ENCODE measurements around the gene JAM3. TPM values are rescaled to one million over a fixed set of nuclear protein-coding genes. Genes with fewer than 3 reads are reported as not detected.

JAM3 gene
- total and polyA plus RNA-seq, 10 of the 15 experiments (the other 5 are each of a cell fraction or from before 2014, with no cell fraction given): 0.04 to 1.1 (median 0.32) TPM; not detected in 1

- TF ChIP-seq, protein P1, sequence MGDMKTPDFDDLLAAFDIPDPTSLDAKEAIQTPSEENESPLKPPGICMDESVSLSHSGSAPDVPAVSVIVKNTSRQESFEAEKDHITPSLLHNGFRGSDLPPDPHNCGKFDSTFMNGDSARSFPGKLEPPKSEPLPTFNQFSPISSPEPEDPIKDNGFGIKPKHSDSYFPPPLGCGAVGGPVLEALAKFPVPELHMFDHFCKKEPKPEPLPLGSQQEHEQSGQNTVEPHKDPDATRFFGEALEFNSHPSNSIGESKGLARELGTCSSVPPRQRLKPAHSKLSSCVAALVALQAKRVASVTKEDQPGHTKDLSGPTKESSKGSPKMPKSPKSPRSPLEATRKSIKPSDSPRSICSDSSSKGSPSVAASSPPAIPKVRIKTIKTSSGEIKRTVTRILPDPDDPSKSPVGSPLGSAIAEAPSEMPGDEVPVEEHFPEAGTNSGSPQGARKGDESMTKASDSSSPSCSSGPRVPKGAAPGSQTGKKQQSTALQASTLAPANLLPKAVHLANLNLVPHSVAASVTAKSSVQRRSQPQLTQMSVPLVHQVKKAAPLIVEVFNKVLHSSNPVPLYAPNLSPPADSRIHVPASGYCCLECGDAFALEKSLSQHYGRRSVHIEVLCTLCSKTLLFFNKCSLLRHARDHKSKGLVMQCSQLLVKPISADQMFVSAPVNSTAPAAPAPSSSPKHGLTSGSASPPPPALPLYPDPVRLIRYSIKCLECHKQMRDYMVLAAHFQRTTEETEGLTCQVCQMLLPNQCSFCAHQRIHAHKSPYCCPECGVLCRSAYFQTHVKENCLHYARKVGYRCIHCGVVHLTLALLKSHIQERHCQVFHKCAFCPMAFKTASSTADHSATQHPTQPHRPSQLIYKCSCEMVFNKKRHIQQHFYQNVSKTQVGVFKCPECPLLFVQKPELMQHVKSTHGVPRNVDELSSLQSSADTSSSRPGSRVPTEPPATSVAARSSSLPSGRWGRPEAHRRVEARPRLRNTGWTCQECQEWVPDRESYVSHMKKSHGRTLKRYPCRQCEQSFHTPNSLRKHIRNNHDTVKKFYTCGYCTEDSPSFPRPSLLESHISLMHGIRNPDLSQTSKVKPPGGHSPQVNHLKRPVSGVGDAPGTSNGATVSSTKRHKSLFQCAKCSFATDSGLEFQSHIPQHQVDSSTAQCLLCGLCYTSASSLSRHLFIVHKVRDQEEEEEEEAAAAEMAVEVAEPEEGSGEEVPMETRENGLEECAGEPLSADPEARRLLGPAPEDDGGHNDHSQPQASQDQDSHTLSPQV (IDR thresholded peaks at IDR 0.05): no peak
- TF ChIP-seq SPI1 (IDR thresholded peaks at IDR 0.05; ENCODE audit: borderline replicate concordance, insufficient read depth, low read depth, low read length) (no peak), IKZF2 (IDR thresholded peaks at IDR 0.05) (no peak), ZNF217 (IDR thresholded peaks at IDR 0.05) (no peak), EED (IDR thresholded peaks at IDR 0.05; ENCODE audit: low read depth) (no peak), DPF2 (IDR thresholded peaks at IDR 0.05) (no peak), GATAD2B (conservative IDR thresholded peaks at IDR 0.05; ENCODE audit: low read depth) (no peak), BCL11A (IDR thresholded peaks at IDR 0.05; ENCODE audit: low read depth, low read length) (no peak)
Observed at GRCh38 chr11:134200688-134201087, 131.8 kb downstream of the JAM3 start (continued).

Other genes with a start within 250 kb of the JAM3 start
- not detected in 2 replicates for gene SPATA19, start 223.6 kb upstream of the JAM3 start, total RNA-seq (2014; rRNA removed)
- not detected in 2 replicates for gene SPATA19, start 223.6 kb upstream of the JAM3 start, total RNA-seq (2014; rRNA removed; fragmentation: Illumina TruSeq; extraction: Trizol)
- not detected in 2 replicates for gene SPATA19, start 223.6 kb upstream of the JAM3 start, total RNA-seq (2021)
- not detected in 2 replicates for gene SPATA19, start 223.6 kb upstream of the JAM3 start, polyA plus RNA-seq (2011; rRNA removed)
- not detected in 2 replicates for gene SPATA19, start 223.6 kb upstream of the JAM3 start, polyA plus RNA-seq (2014; fragmentation: Illumina TruSeq; extraction: Trizol)
- gene SPATA19, start 223.6 kb upstream of the JAM3 start, polyA plus RNA-seq (2014; fragmentation: Nextera tagmentation; extraction: Ambion mirVana): not detected
- gene SPATA19, start 223.6 kb upstream of the JAM3 start, polyA plus RNA-seq (2014; rRNA removed): not detected in 2 replicates
- not detected for gene SPATA19, start 223.6 kb upstream of the JAM3 start, polyA plus RNA-seq (2016; fragmentation: Nextera tagmentation; extraction: Ambion mirVana)
- 0.11 TPM in 1 of 2 replicates, not detected in the other for gene IGSF9B, start 112.1 kb upstream of the JAM3 start, total RNA-seq (2014; rRNA removed)
- gene IGSF9B, start 112.1 kb upstream of the JAM3 start, total RNA-seq (2014; rRNA removed; fragmentation: Illumina TruSeq; extraction: Trizol): 0.13 TPM in 1 of 2 replicates, not detected in the other
- gene IGSF9B, start 112.1 kb upstream of the JAM3 start, total RNA-seq (2021): 0.05 and 0.51 TPM in 2 replicates
- 1.7 and 3.7 TPM in 2 replicates for gene IGSF9B, start 112.1 kb upstream of the JAM3 start, polyA plus RNA-seq (2011; rRNA removed)
- gene IGSF9B, start 112.1 kb upstream of the JAM3 start, polyA plus RNA-seq (2014; fragmentation: Illumina TruSeq; extraction: Trizol): 0.34 TPM in 1 of 2 replicates, not detected in the other
- not detected for gene IGSF9B, start 112.1 kb upstream of the JAM3 start, polyA plus RNA-seq (2014; fragmentation: Nextera tagmentation; extraction: Ambion mirVana)
- 0.14 and 0.19 TPM in 2 replicates for gene IGSF9B, start 112.1 kb upstream of the JAM3 start, polyA plus RNA-seq (2014; rRNA removed)
- gene IGSF9B, start 112.1 kb upstream of the JAM3 start, polyA plus RNA-seq (2016; fragmentation: Nextera tagmentation; extraction: Ambion mirVana): under 1 TPM; 0.03 to 0.20 TPM
- 38.2 and 44.6 TPM in 2 replicates for gene NCAPD3, start 154.9 kb downstream of the JAM3 start, total RNA-seq (2014; rRNA removed)
- gene NCAPD3, start 154.9 kb downstream of the JAM3 start, total RNA-seq (2014; rRNA removed; fragmentation: Illumina TruSeq; extraction: Trizol): 45.9 and 47.1 TPM in 2 replicates
- 54.6 and 56.6 TPM in 2 replicates for gene NCAPD3, start 154.9 kb downstream of the JAM3 start, total RNA-seq (2021)
- 49.3 and 58.2 TPM in 2 replicates for gene NCAPD3, start 154.9 kb downstream of the JAM3 start, polyA plus RNA-seq (2011; rRNA removed)
- 47.9 and 52.5 TPM in 2 replicates for gene NCAPD3, start 154.9 kb downstream of the JAM3 start, polyA plus RNA-seq (2014; fragmentation: Illumina TruSeq; extraction: Trizol)
- gene NCAPD3, start 154.9 kb downstream of the JAM3 start, polyA plus RNA-seq (2014; fragmentation: Nextera tagmentation; extraction: Ambion mirVana): 10 to 100 TPM; 14.9 to 17.5 TPM
- 45.2 and 51.8 TPM in 2 replicates for gene NCAPD3, start 154.9 kb downstream of the JAM3 start, polyA plus RNA-seq (2014; rRNA removed)
- 10 to 100 TPM; 48.4 to 51.0 TPM for gene NCAPD3, start 154.9 kb downstream of the JAM3 start, polyA plus RNA-seq (2016; fragmentation: Nextera tagmentation; extraction: Ambion mirVana)
- 13.6 and 15.9 TPM in 2 replicates for gene VPS26B, start 155.6 kb downstream of the JAM3 start, total RNA-seq (2014; rRNA removed)
- 10.0 and 10.1 TPM in 2 replicates for gene VPS26B, start 155.6 kb downstream of the JAM3 start, total RNA-seq (2014; rRNA removed; fragmentation: Illumina TruSeq; extraction: Trizol)
- 16.6 and 20.6 TPM in 2 replicates for gene VPS26B, start 155.6 kb downstream of the JAM3 start, total RNA-seq (2021)
- 25.1 and 26.9 TPM in 2 replicates for gene VPS26B, start 155.6 kb downstream of the JAM3 start, polyA plus RNA-seq (2011; rRNA removed)
- 15.7 and 16.4 TPM in 2 replicates for gene VPS26B, start 155.6 kb downstream of the JAM3 start, polyA plus RNA-seq (2014; fragmentation: Illumina TruSeq; extraction: Trizol)
- 1 to 10 TPM; 1.6 to 2.7 TPM for gene VPS26B, start 155.6 kb downstream of the JAM3 start, polyA plus RNA-seq (2014; fragmentation: Nextera tagmentation; extraction: Ambion mirVana)
- 13.0 and 16.1 TPM in 2 replicates for gene VPS26B, start 155.6 kb downstream of the JAM3 start, polyA plus RNA-seq (2014; rRNA removed)
- gene VPS26B, start 155.6 kb downstream of the JAM3 start, polyA plus RNA-seq (2016; fragmentation: Nextera tagmentation; extraction: Ambion mirVana): 10 to 100 TPM in 1 of 2 experiments, 1 to 10 TPM in 1; 3.1 to 14.9 TPM
- gene THYN1, start 184.3 kb downstream of the JAM3 start, total RNA-seq (2014; rRNA removed): 64.9 and 70.7 TPM in 2 replicates
- 86.9 and 92.4 TPM in 2 replicates for gene THYN1, start 184.3 kb downstream of the JAM3 start, total RNA-seq (2014; rRNA removed; fragmentation: Illumina TruSeq; extraction: Trizol)
- 45.7 and 45.9 TPM in 2 replicates for gene THYN1, start 184.3 kb downstream of the JAM3 start, total RNA-seq (2021)
- 70.9 and 73.8 TPM in 2 replicates for gene THYN1, start 184.3 kb downstream of the JAM3 start, polyA plus RNA-seq (2011; rRNA removed)
- gene THYN1, start 184.3 kb downstream of the JAM3 start, polyA plus RNA-seq (2014; fragmentation: Illumina TruSeq; extraction: Trizol): 100 and 112 TPM in 2 replicates
- 100 to 1,000 TPM; 212 to 221 TPM for gene THYN1, start 184.3 kb downstream of the JAM3 start, polyA plus RNA-seq (2014; fragmentation: Nextera tagmentation; extraction: Ambion mirVana)
- 61.2 and 67.0 TPM in 2 replicates for gene THYN1, start 184.3 kb downstream of the JAM3 start, polyA plus RNA-seq (2014; rRNA removed)
- 100 to 1,000 TPM; 127 to 132 TPM for gene THYN1, start 184.3 kb downstream of the JAM3 start, polyA plus RNA-seq (2016; fragmentation: Nextera tagmentation; extraction: Ambion mirVana)
- 22.7 and 23.4 TPM in 2 replicates for gene ACAD8, start 184.5 kb downstream of the JAM3 start, total RNA-seq (2014; rRNA removed)
- 15.7 and 17.2 TPM in 2 replicates for gene ACAD8, start 184.5 kb downstream of the JAM3 start, total RNA-seq (2014; rRNA removed; fragmentation: Illumina TruSeq; extraction: Trizol)
- gene ACAD8, start 184.5 kb downstream of the JAM3 start, total RNA-seq (2021): 19.5 and 19.9 TPM in 2 replicates
- 22.0 and 24.7 TPM in 2 replicates for gene ACAD8, start 184.5 kb downstream of the JAM3 start, polyA plus RNA-seq (2011; rRNA removed)
- 20.9 and 25.0 TPM in 2 replicates for gene ACAD8, start 184.5 kb downstream of the JAM3 start, polyA plus RNA-seq (2014; fragmentation: Illumina TruSeq; extraction: Trizol)
- 10 to 100 TPM in 1 of 2 experiments, 1 to 10 TPM in 1; 9.9 to 12.8 TPM for gene ACAD8, start 184.5 kb downstream of the JAM3 start, polyA plus RNA-seq (2014; fragmentation: Nextera tagmentation; extraction: Ambion mirVana)
- 25.3 and 28.8 TPM in 2 replicates for gene ACAD8, start 184.5 kb downstream of the JAM3 start, polyA plus RNA-seq (2014; rRNA removed)
- 10 to 100 TPM; 31.3 to 34.8 TPM for gene ACAD8, start 184.5 kb downstream of the JAM3 start, polyA plus RNA-seq (2016; fragmentation: Nextera tagmentation; extraction: Ambion mirVana)
- 0.90 and 1.3 TPM in 2 replicates for gene GLB1L3, start 207.3 kb downstream of the JAM3 start, total RNA-seq (2014; rRNA removed)
- 0.94 and 1.1 TPM in 2 replicates for gene GLB1L3, start 207.3 kb downstream of the JAM3 start, total RNA-seq (2014; rRNA removed; fragmentation: Illumina TruSeq; extraction: Trizol)
- gene GLB1L3, start 207.3 kb downstream of the JAM3 start, total RNA-seq (2021): 1.3 and 1.9 TPM in 2 replicates
- gene GLB1L3, start 207.3 kb downstream of the JAM3 start, polyA plus RNA-seq (2011; rRNA removed): not detected in 2 replicates
- gene GLB1L3, start 207.3 kb downstream of the JAM3 start, polyA plus RNA-seq (2014; fragmentation: Illumina TruSeq; extraction: Trizol): 0.90 and 1.9 TPM in 2 replicates
- under 1 TPM; 0.53 to 0.63 TPM for gene GLB1L3, start 207.3 kb downstream of the JAM3 start, polyA plus RNA-seq (2014; fragmentation: Nextera tagmentation; extraction: Ambion mirVana)
- 1.9 and 2.0 TPM in 2 replicates for gene GLB1L3, start 207.3 kb downstream of the JAM3 start, polyA plus RNA-seq (2014; rRNA removed)
- 1 to 10 TPM; 2.5 to 2.9 TPM for gene GLB1L3, start 207.3 kb downstream of the JAM3 start, polyA plus RNA-seq (2016; fragmentation: Nextera tagmentation; extraction: Ambion mirVana)

Data from GM12878 (cell line).